GM19043 (cell line): ENCODE data around the gene ABLIM2.
A peak's percentile ranks its signal among the peaks of the same experiment; 100 is the strongest.

ENCODE experiments used
- ATAC-seq: cut with Tn5 transposase; IDR thresholded peaks from one replicate; pipeline ENCODE4 v1.9.1; 2021; ENCODE audit warnings: low read depth; ENCODE audit not compliant: unreplicated experiment

The ABLIM2 gene

DNA sequence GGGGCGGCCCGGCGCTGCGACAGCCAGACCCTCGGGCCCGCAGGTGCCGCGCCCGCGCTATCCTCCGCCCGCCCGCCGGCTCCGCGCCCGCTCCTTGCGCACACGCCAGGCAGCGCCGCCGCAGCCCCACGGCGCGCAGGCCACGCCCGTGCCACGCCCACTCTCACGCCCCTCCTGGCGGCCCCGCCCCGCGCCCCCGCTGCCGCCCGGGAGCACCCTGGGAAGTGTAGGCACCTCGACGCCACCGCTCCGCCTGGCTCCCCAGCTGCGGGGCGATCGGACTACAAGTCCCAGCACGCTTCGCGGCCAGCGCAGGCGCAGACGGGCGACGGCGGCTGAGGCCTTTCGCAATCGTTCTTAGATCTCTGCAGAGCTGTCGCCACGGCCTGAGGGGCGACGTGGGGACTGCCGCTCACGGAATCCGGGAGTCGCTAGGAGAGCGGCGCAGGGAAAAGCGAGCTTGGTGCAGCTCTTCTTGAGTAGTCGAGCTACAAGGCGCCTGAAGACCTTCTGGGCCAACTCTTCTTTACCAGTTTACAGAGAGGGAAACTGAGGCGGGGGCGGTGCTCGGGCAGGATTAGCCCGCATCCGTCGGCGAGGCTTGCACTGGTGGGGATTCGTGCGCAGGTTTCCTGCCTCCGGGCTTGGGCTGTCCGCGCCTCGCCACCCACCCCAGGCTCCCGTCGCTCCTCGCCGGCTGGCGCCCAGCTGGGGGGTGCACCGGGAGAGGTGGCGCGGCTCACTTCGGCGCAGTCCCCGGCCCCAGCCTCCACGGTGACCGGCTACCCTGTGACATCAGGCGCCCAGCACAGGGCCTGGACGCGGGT lies at the start of gene ABLIM2:
Gene ABLIM2, minus strand, starts transcription at position 104 of the 827 bp plus-strand sequence. CDS start 124 bp downstream, outside the sequence.
- ATAC-seq: peak; percentile 94

DNA sequence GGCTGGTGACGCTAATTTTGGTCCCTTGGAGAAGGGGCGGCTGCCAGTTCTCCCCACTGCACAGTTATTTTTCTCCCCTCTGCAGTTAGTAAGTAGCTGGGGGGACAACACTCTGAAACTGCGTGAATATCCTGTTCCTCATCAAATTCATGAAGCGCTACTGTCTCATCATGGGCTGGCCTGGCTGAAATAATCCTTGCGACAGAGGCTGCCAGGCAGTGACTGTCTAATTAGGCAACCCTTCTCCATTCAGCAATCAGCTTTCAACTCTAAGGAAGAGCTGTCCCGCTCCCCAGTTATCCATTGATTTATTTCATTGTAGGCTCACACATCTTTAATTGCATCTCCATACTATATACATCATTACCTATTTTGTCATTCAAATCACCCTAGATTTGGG lies 48.7 kb upstream of the ABLIM2 start:
- ATAC-seq: no peak

DNA sequence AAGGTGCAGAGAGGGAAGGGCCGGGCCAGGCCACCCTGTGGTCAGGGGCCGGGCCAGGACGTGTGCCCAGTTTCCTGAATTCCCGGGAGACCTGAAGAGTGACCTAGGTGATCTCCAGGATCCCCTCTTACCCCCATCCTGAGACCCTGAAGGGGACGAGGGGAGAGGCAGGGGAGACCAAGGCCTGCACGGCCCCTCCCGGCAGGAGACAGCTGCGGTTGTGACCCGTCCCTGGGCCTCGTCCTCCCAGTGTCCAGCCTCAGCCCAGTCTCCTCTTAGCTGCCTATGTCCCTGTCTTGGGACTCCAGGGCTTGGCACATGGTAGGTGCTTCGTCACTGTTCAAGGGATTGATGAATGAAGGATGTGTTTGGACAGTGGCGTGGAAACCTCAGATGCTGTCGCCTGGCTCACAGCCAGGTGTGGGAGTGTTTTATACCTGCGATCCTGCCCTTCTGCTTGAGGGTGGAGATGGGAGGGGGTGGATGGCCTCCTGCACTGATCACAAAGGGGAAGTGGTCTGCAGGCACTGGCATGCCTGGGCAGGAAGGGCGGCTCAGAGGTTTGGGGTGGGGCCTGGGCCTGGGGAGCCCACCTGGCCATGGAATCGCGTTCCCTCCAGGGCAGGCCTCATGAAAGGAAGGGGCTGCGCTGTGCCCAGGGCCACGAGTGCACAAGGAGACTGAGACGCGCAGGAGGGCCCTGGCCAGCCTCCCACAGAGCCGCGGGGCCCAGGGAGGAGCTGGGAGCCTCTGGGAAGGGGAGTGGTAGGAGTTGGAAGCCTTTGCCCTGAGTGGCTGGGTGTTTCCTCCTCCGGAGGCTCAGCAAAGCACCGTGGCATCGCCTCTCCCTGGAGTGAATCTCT lies 47.4 kb upstream of the ABLIM2 start:
- no peak for ATAC-seq

DNA sequence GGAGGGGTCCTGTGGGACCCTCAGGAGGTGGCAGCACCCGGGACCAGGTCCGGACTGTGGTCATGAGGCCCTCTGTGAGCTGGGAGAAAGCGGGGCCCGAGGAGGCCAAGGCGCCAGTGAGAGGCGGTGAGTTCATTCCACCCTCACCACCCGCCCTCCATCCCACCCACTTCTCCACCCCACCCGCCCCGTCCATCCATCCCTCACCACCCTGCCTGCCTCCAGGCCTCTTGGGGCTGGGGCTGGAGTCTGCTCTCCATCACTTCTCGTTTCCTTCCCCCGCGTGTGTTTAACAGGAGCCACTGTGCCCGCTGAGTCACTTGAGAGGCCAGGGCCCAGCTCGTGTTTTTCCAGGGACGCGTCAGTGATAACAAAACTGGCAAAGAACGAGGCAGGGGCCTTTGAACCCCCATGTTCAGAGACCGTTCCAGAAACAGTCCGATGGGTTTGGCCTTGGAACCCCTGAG lies 46.7 kb upstream of the ABLIM2 start:
- ATAC-seq: no peak

DNA sequence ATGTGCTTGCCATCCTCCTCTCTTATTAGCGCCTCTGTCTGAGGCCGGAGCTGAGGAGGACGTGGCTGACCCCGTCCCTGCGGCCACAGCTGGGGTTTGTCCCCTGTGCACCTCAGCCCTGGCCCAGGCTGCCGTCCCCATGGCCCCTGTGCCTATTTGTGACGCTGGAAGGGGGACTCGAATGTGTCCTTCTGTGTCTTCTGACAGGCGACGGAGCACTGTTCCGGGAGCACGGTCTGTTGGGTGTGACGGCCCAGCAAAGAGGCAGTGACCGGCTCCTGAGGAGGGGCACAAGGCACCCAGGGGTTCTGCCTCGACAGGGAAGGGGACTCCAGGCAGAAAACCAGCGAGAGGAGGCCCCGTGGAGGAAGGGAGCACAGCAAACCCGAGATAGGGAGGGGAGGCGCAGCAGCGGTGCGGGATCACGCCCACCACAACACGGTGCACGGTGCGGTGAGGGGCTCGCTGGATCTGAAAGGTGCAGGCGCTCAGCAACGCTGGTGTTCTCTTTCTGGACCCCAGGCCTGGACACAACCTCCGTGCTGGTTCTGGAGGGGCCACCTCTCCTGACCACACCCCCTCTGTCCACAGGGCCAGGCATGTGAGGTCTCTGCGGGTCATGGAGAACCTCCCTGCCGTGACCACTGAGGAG lies 46.1 kb upstream of the ABLIM2 start:
- no peak for ATAC-seq

DNA sequence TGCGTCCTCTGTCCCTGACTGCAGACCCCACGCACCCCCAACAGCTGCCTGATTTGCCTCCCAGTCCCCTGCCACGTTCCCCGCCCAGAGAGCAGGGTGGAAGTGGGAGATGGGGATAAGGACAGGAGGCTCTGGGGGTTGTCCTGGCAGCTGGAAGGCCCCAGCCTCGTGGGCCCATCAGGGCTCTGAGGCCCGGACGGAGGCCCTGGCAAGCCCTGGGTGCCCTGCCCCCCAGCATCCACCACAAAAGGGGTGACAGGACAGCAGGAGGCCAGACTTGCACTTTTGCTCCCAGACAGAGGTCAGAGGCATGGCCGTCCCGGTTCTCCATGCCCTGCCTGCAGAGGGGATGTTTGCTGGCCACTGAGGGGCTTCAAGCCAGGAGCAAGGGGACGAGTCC lies 45.2 kb upstream of the ABLIM2 start:
- ATAC-seq: no peak

DNA sequence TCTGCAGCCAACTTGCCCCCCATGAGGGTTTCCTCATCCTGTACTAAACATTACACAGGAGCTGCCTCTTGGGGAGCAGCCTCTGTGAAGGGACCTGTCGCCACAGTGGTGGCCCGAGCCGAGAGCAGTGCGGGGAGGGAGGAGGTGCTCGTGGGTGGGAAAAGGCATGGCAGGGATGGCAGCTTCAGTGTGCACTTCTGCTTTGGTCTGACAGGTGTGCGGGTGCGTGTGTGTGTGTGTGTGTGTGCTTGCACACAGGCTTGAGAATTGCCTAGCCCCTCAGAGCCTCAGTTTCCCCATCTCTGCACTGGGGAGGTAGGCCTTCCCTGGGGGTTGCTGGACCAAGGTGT lies 44.4 kb upstream of the ABLIM2 start:
- ATAC-seq: no peak

DNA sequence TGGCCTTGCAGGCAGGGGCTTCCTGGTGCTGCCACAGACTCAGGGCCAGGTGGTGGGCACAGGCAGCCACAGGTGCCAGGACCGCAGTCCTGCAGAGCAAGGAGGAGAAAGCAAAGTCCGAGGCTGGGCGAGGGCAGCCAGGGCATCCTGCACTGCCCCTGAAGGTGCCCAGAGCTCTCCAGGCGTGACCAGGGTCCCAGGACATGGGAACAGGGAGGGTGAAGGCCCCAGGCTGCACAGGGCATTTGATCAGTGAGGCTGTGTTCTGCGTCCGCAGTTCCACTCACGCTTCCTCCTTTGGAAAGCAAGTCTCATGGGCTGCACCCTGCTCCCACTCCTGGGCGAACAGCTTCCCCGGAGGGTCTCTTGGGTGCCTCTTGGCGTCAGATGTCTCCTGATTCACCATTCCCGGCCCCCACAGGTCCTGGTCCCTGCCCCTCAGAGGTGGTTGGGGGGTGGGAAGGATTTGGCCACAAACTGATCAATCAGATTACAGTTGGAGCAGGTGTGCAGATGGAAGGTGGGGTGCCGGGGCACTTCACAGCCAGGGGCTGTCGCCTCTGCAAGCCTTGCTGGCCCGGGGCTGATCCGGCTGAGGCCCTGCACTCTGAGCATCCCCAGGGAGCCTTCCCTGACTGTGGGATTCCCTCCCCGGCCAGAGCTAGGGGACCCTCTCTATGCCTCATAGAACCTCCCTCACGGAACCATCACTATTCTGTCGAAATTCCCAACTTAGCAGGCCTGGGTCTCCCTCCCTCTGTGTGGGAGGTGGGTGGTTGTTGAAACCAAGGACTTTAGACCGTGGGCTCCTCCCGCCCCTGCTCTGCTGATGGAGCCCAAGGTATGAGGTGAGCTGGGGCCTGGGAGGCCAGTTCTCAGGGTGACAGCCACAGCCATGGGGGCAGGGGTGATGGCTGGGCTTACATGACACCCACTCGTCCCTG lies 43.8 kb upstream of the ABLIM2 start:
- no peak for ATAC-seq

DNA sequence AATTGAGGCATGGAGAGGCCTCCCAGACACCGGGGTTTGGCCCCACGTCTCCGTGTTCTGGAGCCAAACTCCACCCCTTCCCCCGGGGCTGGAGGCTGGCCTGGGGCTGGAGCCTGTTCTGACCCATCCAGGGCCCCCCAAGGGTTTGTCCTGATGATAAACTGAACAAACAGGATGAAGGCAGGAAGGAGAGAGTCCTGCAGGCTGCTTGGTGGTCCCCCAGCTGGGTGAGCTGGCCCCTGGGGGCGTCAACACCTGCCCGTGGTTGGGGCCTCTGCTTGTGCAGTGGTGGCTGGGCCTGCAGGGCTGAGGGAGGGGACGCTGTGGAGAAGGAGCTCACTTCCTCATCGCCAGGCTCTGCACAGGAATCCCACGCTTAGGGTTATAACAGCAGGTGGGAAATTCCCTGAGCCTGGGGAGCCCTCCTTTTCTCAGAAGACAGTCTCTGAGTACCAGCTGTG lies 42.7 kb upstream of the ABLIM2 start:
- peak; percentile 23 for ATAC-seq

DNA sequence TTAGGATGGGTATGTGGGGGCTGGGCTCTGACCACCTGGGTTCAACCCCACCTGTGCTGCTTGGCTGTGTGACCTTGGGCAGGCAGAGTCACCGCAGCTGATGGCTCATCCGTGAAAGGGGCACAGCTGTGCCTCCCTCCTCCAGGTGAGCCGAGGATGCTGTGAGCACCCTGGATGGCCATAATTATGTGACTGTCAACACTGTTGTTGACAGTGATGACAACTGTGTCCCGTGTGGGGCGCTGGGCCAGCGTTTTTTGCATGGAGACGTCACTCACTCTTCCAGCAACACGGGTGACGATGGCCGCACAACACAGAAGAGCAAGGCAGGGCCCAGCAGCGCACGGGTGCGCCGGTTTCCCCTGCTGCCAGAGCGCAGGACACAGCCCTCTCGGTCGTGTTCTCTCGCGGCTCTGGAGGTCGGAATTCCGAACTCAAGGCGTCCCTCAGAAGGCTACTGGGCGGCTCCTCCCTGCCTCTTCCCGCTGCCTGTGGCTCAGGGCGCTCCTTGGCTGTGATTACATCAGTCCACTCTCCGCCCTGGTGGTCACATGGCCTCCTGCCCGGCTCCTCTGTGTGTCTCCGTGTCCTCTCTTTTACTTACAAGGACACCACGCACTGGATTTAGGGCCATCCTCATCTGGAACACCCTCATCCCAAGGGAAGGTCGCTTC lies 41.8 kb upstream of the ABLIM2 start:
- ATAC-seq: no peak

DNA sequence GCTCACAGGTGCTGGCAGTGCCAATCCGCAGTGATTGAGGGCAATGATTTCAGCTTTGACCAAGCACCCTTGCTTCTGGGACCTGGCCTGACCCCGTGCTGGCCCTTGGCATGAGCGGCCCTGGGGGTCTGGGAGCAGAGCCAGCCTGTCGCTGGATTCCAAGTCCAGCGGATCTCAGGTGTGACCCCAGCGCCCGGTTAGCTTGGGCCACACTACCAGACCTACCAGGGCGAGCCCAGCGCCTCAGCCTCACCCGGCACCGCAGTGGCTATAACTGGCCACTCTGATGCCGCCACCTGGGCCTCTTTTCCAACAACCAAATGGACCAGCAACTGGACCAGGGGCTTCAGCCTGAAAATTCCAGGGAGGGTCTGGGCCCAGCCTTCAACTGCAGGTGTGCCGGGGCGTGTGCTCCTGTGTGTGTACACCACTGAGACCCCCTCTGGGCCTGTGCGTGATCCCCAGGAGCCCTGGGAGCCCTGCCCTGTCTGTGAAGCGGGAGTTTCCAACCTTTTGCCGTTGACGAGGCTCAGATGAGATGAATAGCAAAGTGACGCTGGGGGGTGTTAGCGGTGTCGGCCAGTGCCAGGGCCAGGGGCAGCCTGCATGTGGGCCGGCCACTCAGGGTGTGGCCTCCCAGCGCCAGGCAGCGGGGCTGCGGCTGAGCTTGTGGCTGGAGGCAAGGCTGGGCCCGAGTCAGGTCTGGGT lies 41.1 kb upstream of the ABLIM2 start:
- ATAC-seq: no peak

DNA sequence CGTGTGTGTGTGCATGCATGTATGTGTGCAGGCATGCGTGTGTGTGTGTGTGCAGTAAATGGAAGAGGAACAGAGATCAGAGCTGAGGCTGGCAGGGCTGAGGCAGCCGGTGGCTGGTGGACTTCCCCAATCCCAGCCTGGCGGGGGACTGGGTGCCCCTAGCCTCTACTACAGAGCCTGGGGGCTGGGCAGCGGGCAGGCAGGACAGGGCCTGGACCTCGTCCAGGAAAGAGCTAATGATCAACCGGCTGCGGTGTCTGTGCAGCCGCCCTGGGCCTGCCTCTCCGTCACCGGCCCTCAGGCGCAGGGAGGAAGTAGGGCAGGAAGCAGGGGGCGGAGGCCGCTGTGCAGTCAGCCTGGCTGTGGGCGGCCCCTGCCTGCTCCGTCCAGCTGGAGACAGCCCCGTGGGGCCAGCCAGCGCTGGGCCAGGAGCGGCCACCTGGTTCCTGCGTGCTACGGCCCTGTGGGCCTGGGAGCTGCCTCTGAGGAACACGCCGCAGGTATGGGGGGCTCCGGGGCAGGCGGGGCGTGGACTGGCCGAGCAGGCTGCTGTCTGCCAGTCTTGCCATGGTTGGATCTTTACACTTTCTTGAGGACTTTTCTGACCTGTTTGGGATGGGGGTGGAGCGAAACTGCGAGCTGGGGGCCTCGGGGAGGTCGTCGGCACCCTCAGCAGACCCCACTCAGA lies 40.4 kb upstream of the ABLIM2 start, which contains the start of gene SH3TC1:
Gene SH3TC1, plus strand, starts transcription at position 385 of the 688 bp plus-strand sequence. CDS start 5,905 bp downstream, outside the sequence.
- ATAC-seq: peak; percentile 87

DNA sequence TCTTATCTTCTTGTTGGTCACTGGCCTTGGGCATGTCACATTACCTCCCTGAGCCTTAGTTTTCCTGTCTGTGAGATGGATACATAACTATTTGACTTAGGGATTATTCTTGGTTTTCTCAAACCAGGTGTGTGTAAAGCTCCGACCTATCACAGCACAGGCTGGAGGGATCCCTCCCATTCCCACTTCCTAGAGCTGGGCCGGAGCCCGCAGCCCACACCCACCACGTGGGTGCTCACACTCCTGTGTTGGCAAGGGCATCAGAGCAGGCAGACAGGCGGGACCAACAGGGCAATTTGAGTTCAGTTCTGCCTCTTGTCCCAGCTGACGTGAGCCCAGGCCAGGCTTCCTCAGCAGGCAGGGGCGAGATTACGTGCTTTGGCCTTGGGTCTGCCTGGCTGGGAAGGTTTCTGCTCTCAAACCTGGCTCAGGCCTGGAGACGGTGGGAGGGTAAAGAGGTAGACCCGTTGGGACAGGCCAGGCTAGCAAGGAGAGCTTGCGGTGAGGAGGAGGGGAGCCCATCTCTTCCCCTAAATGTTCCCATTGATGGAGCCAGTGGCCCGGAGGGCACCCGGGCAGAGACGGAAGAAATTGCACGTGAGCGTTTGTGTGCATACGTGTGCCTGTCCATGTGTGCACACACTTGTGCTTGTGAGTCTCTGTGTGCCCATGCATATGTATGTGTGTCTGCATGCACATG lies 39.7 kb upstream of the ABLIM2 start:
- ATAC-seq: no peak

DNA sequence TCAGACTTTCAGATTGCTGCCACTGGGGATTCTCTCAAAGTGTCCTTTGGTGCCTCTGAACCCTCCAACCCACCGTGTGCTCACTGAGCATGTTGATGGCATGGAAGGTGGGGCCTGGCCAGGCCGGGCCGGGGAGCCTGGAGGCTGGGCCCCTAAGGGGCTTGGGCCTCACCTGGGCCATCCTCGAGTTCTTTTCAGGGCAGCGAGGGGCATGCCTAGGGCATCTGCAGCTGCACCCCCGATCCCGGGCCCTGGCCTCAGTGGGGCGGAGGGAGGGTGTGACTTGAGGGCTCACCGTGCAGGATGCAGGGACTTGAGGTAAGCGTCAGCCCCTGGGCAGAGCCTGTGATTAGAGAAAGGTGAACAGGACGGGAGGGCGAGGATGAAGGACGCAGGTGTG lies 38.9 kb upstream of the ABLIM2 start:
- ATAC-seq: no peak

DNA sequence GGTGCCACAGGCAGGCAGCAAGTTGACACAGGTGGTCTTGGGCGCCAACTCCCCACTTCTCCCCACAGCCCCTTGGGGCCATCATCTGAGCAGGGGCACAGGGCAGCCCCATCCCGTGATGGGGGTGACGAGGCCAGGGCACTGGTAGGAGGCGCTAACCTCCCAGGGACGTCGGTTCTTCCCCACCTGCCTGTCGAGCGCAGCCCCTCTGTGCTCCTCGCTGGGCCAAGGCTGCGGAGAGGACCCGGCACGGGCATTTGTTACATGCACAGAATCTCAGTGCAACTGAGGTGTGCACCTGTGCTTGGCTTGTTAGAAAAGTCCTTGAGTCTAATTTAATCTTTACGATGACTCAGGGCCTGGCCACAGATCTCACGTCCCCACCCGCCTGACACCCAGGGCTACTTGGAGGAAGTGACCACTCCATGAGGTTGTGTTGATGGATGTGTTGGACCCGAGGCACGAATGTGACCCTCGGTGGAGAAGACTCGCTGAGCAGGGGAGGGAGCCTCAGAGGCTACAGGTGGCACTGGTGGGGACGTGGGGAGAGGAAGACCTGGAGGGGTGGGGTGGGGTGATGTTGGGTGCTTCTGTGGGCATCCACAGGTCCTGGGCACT lies 37.3 kb upstream of the ABLIM2 start:
- no peak for ATAC-seq

DNA sequence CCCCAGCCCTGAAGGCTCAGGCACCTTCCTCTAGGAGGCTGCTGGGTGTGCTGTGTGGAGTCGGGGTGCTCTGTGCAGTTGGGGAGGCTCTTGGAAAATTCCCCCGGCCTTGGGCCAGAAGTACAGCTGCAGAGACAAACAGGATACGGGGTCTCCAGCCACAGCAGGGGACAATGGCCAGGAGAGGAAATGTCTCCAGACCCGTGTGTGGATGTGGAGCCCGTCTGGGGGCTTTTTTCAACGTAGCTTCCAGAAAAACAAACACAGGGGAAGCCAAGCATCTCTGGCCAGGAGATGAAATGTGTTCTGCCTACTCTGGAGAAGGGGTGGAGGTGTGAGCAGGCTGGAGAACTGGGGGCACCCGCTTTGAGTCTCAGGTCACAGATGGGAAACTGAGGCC lies 36.8 kb upstream of the ABLIM2 start:
- no peak for ATAC-seq
